Activated CD4-positive, alpha-beta T cell treated with anti-CD3 and anti-CD28 coated beads, Interleukin-2, amount 10 ng/mL, durations not matched to agents 7 days and 5 days (primary cell): Measurements from ENCODE around the gene DISP3. TPM values are rescaled to one million over a fixed set of nuclear protein-coding genes. Genes with fewer than 3 reads are reported as not detected.

Source experiments
- CTCF ChIA-PET: fragments of 350-600 bp; sonication (Branson Sonifier 250); formaldehyde crosslinking; loops from one replicate; lab custom pipeline; 2021; ENCODE audit warnings: antibody characterized with exemption; lab: Charles Lee
- POLR2A ChIA-PET: fragments of 350-600 bp; sonication (Branson Sonifier 250); formaldehyde crosslinking; loops from one replicate; lab custom pipeline; 2021; ENCODE audit warnings: antibody characterized with exemption; lab: Charles Lee
- DNase-seq: peaks from one replicate; pipeline ENCODE4 v3.0.0-alpha.2; 2020
- H3K27ac Mint-ChIP-seq: one replicate; pipeline ENCODE4 v1.8.0; 2021; ENCODE audit warnings: mild to moderate bottlenecking, moderate library complexity, mixed read lengths
- H3K27me3 Mint-ChIP-seq: one replicate; pipeline ENCODE4 v1.8.0; 2021; ENCODE audit warnings: mixed read lengths
- H3K36me3 Mint-ChIP-seq: one replicate; pipeline ENCODE4 v1.8.0; 2021; ENCODE audit warnings: low read depth, mixed read lengths
- H3K4me1 Mint-ChIP-seq: one replicate; pipeline ENCODE4 v1.8.0; 2021; ENCODE audit warnings: mixed read lengths
- H3K4me3 Mint-ChIP-seq: one replicate; pipeline ENCODE4 v1.8.0; 2021; ENCODE audit warnings: mild to moderate bottlenecking, moderate library complexity, mixed read lengths
- H3K9me3 Mint-ChIP-seq: one replicate; pipeline ENCODE4 v1.8.0; 2021; ENCODE audit warnings: mixed read lengths
- total RNA-seq, 2 experiments: library from RNA; stranded (reverse); gene quantifications; one replicate each; pipeline ENCODE4 v1.2.3, GENCODE V29; 2021

DISP3 gene
- total RNA-seq, 2 experiments from 2014 or later = 0.92 TPM

DNA sequence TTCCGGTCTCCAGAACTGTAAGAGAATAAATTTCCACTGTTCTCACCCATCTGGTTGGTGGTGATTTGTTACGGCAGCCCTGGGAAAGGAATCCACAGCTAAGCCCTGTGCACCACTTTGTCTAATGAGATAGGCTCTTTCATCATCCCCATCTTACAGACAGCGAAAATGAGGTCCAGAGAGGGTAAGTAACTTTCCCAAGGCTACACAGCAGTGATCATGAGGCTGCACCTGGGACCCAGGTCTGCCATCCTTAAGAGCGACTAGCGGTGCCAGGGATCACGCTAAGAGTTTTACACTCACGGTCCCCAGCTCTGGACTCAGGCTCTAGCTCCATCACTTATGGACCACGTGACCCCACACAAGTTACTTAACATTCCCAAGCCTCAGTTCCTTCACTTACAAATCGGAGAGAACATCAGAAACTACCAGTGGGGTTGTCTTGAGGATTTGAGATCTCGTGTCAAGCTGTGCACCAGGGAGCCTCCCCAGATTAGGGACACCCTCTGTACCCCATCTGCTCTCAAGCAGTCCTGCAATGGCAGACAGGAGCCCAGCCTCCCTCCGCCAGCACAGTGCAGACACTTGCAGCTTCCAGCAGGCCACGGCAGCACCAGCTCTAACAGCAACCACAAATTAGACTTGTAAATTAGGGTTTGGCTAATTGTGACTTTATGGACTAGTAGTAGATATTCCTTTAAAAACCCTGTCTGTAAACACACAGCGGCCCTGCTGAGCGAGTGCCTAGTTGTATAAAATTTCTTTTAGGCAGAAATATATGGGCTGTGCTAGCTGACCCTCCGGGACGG is 87.3 kb downstream of the DISP3 start:
- ChIA-PET CTCF (no interaction called here), POLR2A (no interaction called here)
- H3K4me3 Mint-ChIP-seq = no peak overlapping the region

DNA sequence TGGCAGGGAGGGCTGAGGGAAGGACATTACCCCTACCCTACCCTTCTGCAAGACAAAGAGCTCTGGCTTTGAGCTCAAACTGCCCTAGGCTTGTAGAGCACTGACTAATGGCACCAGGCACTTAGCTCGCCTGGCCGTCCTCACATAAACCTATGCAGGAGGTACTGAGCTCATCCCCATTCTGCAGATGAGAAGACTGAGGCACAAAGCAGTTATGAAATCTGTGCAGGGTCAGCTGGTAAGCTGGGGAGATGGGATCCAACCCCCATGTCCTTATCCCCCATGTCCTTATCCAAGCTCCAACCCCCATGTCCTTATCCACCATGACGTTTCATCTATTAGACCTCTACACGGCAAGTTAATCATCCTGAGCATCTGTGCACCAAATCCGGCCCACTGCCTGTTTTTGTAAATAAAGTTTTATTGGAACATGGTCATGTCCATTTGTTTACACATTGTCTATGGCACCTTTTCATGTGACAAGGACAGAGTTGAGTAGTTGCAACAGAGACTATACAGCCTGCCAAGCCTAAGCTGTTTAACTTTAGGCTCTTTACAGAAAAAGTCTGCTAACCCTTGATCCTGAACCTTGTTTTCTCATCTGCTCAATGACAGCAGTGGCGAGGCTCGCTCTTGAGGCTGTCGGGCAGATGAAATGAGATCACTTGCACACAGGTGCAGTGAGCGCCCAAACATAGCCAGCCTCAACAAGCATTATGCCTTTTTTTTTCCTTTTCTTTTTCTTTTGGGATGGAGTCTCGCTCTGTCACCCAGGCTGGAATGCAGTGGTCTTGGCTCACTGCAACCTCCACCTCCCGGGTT is 88.5 kb downstream of the DISP3 start:
- POLR2A ChIA-PET = no interaction called here

More for the DNA sequence above, 87.3 kb downstream of the DISP3 start:
- Mint-ChIP-seq H3K27me3 (peaks cover 6% of the 10 kb centered on the region), H3K27ac (no peak overlapping the region), H3K9me3 (no peaks in the 10 kb centered on the region), H3K4me1 (no peaks in the 10 kb centered on the region), H3K36me3 (no peaks in the 10 kb centered on the region)
- DNase-seq = no peak

DNA sequence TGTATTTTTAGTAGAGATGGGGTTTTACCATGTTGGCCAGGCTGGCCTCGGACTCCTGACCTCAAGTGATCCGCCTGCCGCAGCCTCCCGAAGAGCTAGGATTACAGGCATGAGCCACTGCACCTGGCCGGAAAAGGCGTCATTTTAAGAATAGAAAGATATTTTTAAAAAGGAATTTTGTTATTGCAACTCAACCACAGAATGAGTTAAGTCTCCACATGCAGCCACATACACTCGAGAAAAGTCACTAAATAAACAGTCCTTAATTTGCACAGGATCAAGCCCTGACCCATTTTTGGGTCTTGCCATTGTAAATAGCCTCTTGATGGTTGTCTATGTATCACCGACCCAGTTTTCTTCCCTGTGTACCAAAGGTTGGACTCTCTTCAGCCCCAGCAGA is 89.7 kb downstream of the DISP3 start:
- ChIA-PET CTCF (no interaction called here), POLR2A (no interaction called here)
- Mint-ChIP-seq H3K27me3 (peaks cover 4% of the 10 kb centered on the region), H3K4me3 (no peak overlapping the region), H3K36me3 (no peaks in the 10 kb centered on the region), H3K9me3 (no peaks in the 10 kb centered on the region), H3K4me1 (no peaks in the 10 kb centered on the region), H3K27ac (no peak overlapping the region)
- no peak for DNase-seq

More for the DNA sequence above, 88.5 kb downstream of the DISP3 start:
- no peak for DNase-seq
- Mint-ChIP-seq H3K9me3 (no peaks in the 10 kb centered on the region), H3K36me3 (no peaks in the 10 kb centered on the region), H3K4me1 (no peaks in the 10 kb centered on the region), H3K27me3 (peaks cover 6% of the 10 kb centered on the region), H3K27ac (no peak overlapping the region), H3K4me3 (no peak overlapping the region)
- CTCF ChIA-PET = no interaction called here

DNA sequence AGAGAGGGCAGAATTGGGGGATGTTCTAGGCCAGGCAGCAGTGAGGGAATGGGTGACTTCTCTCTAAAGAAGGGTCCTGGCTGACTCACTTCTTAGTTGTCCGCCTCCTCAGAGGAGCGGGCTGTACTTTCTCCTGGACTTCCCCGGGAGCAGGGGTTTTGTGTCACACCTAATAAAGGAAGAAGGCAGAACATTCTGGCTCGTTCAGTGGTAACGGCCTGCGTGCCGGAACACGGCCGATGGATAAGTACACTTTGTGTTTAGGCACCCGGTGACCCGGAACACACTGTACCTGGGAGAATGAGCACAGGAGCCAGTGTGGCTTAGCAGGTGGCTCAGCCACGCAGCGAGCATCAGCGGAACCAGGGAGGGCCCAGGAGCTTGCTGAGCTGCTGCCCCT is 90.6 kb downstream of the DISP3 start:
- POLR2A ChIA-PET = no interaction called here
- peaks cover 4% of the 10 kb centered on the region for H3K27me3 Mint-ChIP-seq
- H3K4me1 Mint-ChIP-seq = no peaks in the 10 kb centered on the region
- H3K4me3 Mint-ChIP-seq = no peak overlapping the region
- no peak overlapping the region for H3K27ac Mint-ChIP-seq
- no peaks in the 10 kb centered on the region for H3K36me3 Mint-ChIP-seq
- CTCF ChIA-PET = interaction anchor here (1.4 kb wide), 1 partner anchor 16 kb away, joined by 3 read pairs; no protein-coding TSS in a partner anchor
- H3K9me3 Mint-ChIP-seq = no peaks in the 10 kb centered on the region
- DNase-seq = no peak

DNA sequence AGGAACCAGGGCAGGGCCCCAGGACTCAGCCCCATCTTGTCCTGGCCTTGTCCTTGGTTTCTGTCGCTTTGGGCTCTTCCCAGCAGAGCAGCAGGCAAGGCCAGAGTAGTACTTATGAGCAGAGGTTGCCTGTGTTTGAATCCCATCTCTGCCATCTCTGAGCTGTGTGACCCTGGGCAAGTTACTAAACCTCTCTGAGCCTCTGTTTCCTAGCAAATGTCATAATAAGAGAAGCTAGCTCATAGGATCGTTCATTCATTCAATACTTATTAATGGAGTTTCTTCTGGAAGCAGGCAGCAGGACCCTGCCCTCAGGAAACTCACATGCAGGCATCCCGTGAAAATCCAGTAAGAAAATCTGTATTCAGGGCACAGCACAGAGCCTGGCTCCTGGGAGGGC is 91.0 kb downstream of the DISP3 start:
- no peak for DNase-seq
- POLR2A ChIA-PET = no interaction called here
- no peaks in the 10 kb centered on the region for H3K36me3 Mint-ChIP-seq
- H3K9me3 Mint-ChIP-seq = no peaks in the 10 kb centered on the region
- H3K4me3 Mint-ChIP-seq = no peak overlapping the region
- H3K27ac Mint-ChIP-seq = no peak overlapping the region
- CTCF ChIA-PET = interaction anchor here (1.4 kb wide), 1 partner anchor 16 kb away, joined by 3 read pairs; no protein-coding TSS in a partner anchor
- H3K27me3 Mint-ChIP-seq = peaks cover 4% of the 10 kb centered on the region
- H3K4me1 Mint-ChIP-seq = no peaks in the 10 kb centered on the region

DNA sequence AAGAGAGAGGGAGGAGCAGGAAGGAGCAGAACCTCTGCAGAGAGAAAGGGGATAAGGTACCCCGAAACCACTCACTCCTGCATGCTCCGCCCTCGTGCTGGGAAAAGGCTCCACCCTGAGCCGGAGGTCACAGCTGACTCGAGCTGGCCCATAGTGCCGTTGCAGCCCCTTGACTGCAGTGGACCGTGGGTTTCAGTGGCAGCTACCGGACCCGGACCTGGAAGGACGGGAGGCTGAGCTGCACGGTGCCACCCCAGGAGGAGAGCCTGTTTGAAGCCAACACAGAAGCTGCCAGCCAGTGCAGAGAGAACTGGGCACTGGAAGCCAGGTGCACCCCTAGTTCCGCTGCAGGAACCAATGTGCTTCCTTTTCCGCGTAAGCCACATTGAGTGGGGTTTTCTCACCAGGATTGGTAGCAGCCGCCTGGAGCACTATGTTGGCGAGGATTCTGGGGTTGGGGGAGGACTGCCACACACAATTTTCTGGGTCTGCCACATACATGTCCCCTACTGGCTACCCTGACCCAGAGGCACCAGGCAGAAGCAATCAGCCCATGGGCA is 91.9 kb downstream of the DISP3 start:
- Mint-ChIP-seq H3K4me1 (no peaks in the 10 kb centered on the region), H3K27ac (no peak overlapping the region), H3K27me3 (peaks cover 4% of the 10 kb centered on the region), H3K36me3 (no peaks in the 10 kb centered on the region), H3K9me3 (no peaks in the 10 kb centered on the region), H3K4me3 (no peak overlapping the region)
- CTCF ChIA-PET = interaction anchor here (0.9 kb wide), 1 partner anchor 11 kb away, joined by 3 read pairs; no protein-coding TSS in a partner anchor
- POLR2A ChIA-PET = no interaction called here
- DNase-seq = no peak

DNA sequence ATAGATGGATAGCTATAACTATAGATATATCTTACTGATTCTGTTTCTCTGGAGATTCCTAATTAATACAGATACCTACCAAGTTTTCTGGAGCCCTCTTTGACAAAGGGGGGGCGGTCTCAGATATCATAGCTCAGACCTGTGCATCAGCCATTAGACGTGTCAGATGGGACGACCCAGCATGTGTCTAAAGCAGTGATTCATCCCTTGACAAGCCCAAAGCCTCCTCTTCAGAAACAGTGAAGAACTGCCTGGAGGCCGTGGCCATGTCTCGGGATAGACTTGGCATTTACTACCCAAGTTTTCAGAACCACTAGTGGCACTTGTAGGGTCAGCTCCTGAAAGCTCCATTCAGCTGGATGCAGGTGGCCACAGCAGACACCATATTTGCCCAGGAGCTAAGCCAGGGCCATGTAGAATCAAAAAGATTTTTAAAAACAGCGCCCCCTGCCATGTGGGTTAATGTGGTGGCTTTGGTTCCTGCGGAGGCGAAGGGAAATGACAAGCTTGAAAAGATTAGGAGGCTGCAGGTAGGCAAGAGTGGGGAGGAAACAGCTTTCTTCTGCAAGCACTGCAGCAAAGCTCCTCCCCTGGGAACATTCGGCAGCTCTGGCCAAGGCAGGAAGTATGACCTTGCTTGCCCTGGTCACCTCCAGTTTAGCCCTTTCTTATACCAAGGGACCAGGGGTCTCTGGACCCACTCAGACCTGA is 93.1 kb downstream of the DISP3 start:
- H3K9me3 Mint-ChIP-seq = no peaks in the 10 kb centered on the region
- peak; percentile 45 for DNase-seq
- no peak overlapping the region for H3K4me3 Mint-ChIP-seq
- ChIA-PET POLR2A (no interaction called here), CTCF (interaction anchor here (0.9 to 1.0 kb wide), 3 partner anchors 10 to 14 kb away, joined by 3 to 4 read pairs (median 3); no protein-coding TSS in a partner anchor)
- no peaks in the 10 kb centered on the region for H3K4me1 Mint-ChIP-seq
- H3K27me3 Mint-ChIP-seq = peaks cover 4% of the 10 kb centered on the region
- no peak overlapping the region for H3K27ac Mint-ChIP-seq
- H3K36me3 Mint-ChIP-seq = no peaks in the 10 kb centered on the region

DNA sequence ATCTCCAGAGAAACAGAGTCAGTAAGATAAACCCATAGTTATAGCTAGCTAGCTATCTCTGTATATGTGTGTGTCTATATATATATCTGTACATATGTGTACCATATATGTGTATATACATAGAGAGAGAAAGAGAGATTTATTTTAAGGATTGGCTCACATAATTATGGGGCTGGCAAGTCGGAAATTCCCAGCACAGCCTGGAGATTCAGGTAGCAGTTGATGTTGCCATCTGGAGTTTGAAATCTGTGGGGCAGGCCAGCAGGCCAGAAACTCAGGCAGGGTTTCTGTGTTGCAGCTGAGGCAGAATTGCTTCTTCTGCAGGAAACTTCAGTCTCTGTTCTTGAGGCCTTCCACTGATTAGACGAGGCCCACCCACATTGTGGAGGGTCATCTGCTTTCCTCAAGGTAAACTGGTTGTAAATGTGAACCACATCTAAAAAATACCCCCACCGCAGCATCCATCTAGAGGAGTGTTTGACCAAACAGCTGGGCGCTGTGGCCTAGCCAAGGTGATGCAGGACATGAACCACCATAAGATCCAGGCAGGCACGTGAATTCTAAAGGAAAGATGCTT is 94.2 kb downstream of the DISP3 start:
- POLR2A ChIA-PET = no interaction called here
- Mint-ChIP-seq H3K27ac (no peak overlapping the region), H3K4me1 (no peaks in the 10 kb centered on the region), H3K27me3 (peaks cover 4% of the 10 kb centered on the region), H3K4me3 (no peak overlapping the region), H3K9me3 (no peaks in the 10 kb centered on the region), H3K36me3 (no peaks in the 10 kb centered on the region)
- no peak for DNase-seq
- CTCF ChIA-PET = no interaction called here

DNA sequence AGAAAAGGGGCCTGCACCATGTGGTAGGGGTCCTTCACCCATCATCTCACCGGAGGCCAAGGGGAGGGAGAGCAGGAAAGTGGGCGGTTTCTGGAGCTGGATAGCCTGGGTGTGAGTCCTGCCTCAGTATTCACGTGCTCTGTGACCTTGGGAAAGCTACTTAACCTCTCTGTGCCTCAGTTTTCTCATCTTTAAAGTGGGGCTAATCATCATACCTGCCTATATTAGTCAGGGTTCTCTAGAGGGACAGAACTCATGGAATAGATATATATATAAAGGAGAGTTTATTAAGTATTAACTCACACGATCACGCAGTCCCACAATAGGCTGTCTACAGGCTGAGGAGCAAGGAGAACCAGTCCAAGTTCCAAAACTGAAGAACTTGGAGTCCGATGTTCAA is 96.6 kb downstream of the DISP3 start:
- ChIA-PET POLR2A (no interaction called here), CTCF (no interaction called here)

DNA sequence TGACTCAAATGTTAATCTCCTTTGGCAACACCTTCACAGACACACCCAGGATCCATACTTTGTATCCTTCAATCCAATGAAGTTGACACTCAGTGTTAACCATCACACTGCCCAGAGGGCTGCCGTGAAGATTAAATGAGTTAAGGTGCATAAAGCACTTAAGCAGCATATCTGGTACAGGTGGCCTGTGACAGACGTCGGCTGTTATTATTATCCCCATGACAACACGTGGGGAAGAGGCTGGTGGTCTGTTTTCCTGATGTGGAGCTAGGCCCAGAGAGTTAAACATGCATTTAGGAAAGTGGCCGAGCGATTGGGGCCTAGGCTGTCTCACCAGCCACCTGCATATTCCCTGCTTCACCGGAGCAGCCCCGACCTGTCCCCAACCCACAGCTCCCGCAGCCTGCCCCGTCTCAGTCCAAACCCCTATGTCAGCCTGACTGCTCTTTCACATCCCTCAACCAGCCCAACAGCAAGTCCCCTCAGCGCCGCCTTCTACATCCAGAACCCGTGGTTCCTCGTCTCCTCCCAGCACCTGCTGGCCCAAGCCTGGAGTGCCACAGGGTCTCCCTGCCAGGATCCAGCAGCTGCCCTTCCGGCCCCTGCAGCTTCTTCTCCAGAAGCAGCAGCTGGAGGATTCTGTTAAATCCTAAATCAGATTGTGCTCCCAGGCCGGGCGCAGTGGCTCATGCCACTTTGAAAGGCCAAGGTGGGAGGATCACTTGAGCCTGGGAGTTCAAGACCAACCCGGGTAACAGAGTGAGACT is 97.3 kb downstream of the DISP3 start:
- no peaks in the 10 kb centered on the region for H3K9me3 Mint-ChIP-seq
- H3K4me3 Mint-ChIP-seq = no peak overlapping the region
- no peak for DNase-seq
- H3K4me1 Mint-ChIP-seq = no peaks in the 10 kb centered on the region
- no peaks in the 10 kb centered on the region for H3K27me3 Mint-ChIP-seq
- no peak overlapping the region for H3K27ac Mint-ChIP-seq
- CTCF ChIA-PET = no interaction called here
- POLR2A ChIA-PET = no interaction called here
- no peaks in the 10 kb centered on the region for H3K36me3 Mint-ChIP-seq

More for the DNA sequence above, 96.6 kb downstream of the DISP3 start:
- no peaks in the 10 kb centered on the region for H3K9me3 Mint-ChIP-seq
- no peaks in the 10 kb centered on the region for H3K4me1 Mint-ChIP-seq
- no peak for DNase-seq
- H3K27ac Mint-ChIP-seq = no peak overlapping the region
- H3K27me3 Mint-ChIP-seq = no peaks in the 10 kb centered on the region
- H3K36me3 Mint-ChIP-seq = no peaks in the 10 kb centered on the region
- no peak overlapping the region for H3K4me3 Mint-ChIP-seq

DNA sequence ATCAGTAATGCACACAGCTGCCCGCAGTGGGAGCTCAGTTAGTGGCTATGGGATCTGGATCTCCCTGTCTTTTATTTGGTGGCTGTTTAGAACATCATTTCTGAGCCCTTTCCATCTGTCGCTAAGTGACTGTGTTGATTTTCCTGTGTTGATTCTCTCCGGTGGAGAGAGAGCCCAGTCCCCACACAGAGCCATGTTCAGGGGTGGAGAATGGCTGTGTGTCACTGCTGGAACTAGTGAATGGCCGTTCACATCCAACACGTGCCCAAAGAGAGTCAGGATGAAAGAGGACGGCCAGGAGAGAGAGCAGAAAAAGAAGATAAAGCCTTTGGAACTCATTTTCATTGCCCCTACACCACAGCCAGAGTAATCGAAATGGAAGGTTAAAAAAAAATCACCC is 99.0 kb downstream of the DISP3 start:
- no peak overlapping the region for H3K4me3 Mint-ChIP-seq
- ChIA-PET POLR2A (no interaction called here), CTCF (no interaction called here)
- no peaks in the 10 kb centered on the region for H3K36me3 Mint-ChIP-seq
- H3K9me3 Mint-ChIP-seq = no peaks in the 10 kb centered on the region
- DNase-seq = no peak
- H3K27ac Mint-ChIP-seq = no peak overlapping the region
- no peaks in the 10 kb centered on the region for H3K4me1 Mint-ChIP-seq
- peaks cover 3% of the 10 kb centered on the region for H3K27me3 Mint-ChIP-seq

DNA sequence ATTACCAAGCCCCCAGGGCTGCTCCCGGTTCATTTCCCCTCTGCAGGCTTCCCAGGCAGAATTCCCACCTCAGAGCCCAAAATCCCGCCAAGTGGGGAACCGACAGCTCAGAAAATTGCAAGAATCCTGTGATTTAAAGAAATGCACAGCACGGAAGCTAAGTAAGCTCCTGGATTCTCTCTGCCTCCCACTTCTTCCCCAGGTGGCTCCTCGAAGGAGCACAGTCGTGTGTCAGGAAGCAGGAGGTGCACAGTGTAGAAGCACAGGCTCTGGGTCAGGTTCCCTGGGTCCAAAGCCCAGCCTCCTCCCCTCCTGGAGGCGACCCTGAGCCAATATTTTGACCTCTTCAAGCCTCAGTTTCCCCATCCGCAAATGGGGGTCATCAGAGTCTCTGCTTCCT is 100.6 kb downstream of the DISP3 start:
- no peaks in the 10 kb centered on the region for H3K4me1 Mint-ChIP-seq
- H3K4me3 Mint-ChIP-seq = no peak overlapping the region
- peaks cover 7% of the 10 kb centered on the region for H3K27me3 Mint-ChIP-seq
- H3K27ac Mint-ChIP-seq = no peak overlapping the region
- H3K36me3 Mint-ChIP-seq = no peaks in the 10 kb centered on the region
- POLR2A ChIA-PET = no interaction called here
- H3K9me3 Mint-ChIP-seq = no peaks in the 10 kb centered on the region
- CTCF ChIA-PET = no interaction called here
- DNase-seq = no peak
